Natural killer cell (primary cell): ENCODE measurements around the gene EFCAB8. TPM values are rescaled to one million over a fixed set of nuclear protein-coding genes. Genes with fewer than 3 reads are reported as not detected.
"Not testable (repeated sequence)": the region's sequence is repeated elsewhere in the genome, so short reads cannot be mapped to it uniquely, and the experiment has no call there.

ENCODE experiments used
- ATAC-seq, 3 donors: fragments of 150-1000 bp in 2 of 3; fragments of 200-7000 bp in 1 of 3; cut with Tn5 transposase; 1 replicate in 1 of 3; 2 replicates in 2 of 3; pipeline ENCODE4 v1.10.0; 2021; ENCODE audit warnings: mild to moderate bottlenecking in 2 of 3, moderate library complexity in 2 of 3
- DNase-seq, 2 donors: peaks; one replicate each; pipeline versions ENCODE4 v3.0.0 to v3.0.0-alpha.2; 2013 to 2021; ENCODE audit warnings: mixed read lengths in 1 of 2
- H3K27ac ChIP-seq: one replicate; pipeline ENCODE4 v1.5.1; 2013; ENCODE audit warnings: mild to moderate bottlenecking, low read length
- H3K27me3 ChIP-seq: one replicate; pipeline ENCODE4 v1.6.1; 2013; ENCODE audit warnings: low read length; ENCODE audit not compliant: control insufficient read depth, insufficient read depth
- H3K36me3 ChIP-seq: one replicate; pipeline ENCODE4 v1.6.1; 2013; ENCODE audit warnings: low read length; ENCODE audit not compliant: control insufficient read depth, insufficient read depth
- H3K4me1 ChIP-seq: one replicate; pipeline ENCODE4 v1.6.1; 2013; ENCODE audit warnings: low read length; ENCODE audit not compliant: control insufficient read depth, insufficient read depth
- H3K4me3 ChIP-seq: one replicate; pipeline ENCODE4 v1.5.1; 2013; ENCODE audit warnings: low read length
- H3K9me3 ChIP-seq: one replicate; pipeline ENCODE4 v1.6.1; 2013; ENCODE audit warnings: low read length; ENCODE audit not compliant: control insufficient read depth, insufficient read depth
- H3K27ac Mint-ChIP-seq, 2 donors: one replicate each; pipeline ENCODE4 v1.8.0; 2022; ENCODE audit warnings: mild to moderate bottlenecking in 2 of 2, mixed read lengths in 2 of 2, moderate library complexity in 1 of 2
- H3K27me3 Mint-ChIP-seq, 2 donors: one replicate each; pipeline ENCODE4 v1.8.0; 2022; ENCODE audit warnings: low read depth in 2 of 2, mixed read lengths in 2 of 2
- H3K36me3 Mint-ChIP-seq: one replicate; pipeline ENCODE4 v1.8.0; 2022; ENCODE audit warnings: mixed read lengths
- H3K4me1 Mint-ChIP-seq, 2 donors: one replicate each; pipeline ENCODE4 v1.8.0; 2022; ENCODE audit warnings: mixed read lengths in 2 of 2
- H3K4me3 Mint-ChIP-seq: one replicate; pipeline ENCODE4 v1.8.0; 2022; ENCODE audit warnings: mild to moderate bottlenecking, moderate library complexity, mixed read lengths
- H3K9me3 Mint-ChIP-seq, 2 donors: one replicate each; pipeline ENCODE4 v1.8.0; 2022; ENCODE audit warnings: mixed read lengths in 2 of 2
- CTCF ChIP-seq: fragments of 200-600 bp; IDR thresholded peaks from one replicate; pipeline ENCODE4 v1.8.0; 2022; ENCODE audit warnings: antibody characterized with exemption
- WGBS: methylation state at CpG from one replicate; pipeline ENCODE4 v1.1.7; 2013; ENCODE audit warnings: missing lambda C conversion rate; ENCODE audit not compliant: insufficient coverage; 5-methylcytosine and 5-hydroxymethylcytosine counted together
- intact Hi-C: fragments of 100-400 bp; cut with micrococcal nuclease; formaldehyde crosslinking; loops from one replicate; pipeline ENCODE4 v1.14.2; 2022
- total RNA-seq, 4 donors: library from RNA; stranded (reverse); fragments of 120-200 nt in 1 of 4; gene quantifications; one replicate each; pipeline versions ENCODE4 v1.2.3 to v1.2.4, GENCODE V29; 2013 to 2022

The EFCAB8 gene
- total RNA-seq, 3 donors from 2014 or later (not counting 1 experiment from before 2014, with no cell fraction given): 1.2 to 2.9 (median 2.3) TPM

GRCh38 chr20:32858189-32858588, 534 bp upstream of the EFCAB8 start:
- no peak for ATAC-seq
- H3K36me3 Mint-ChIP-seq: no peaks in the 10 kb centered on the region
- no peak for TF ChIP-seq CTCF
- Histone ChIP-seq H3K9me3 (no peaks in the 10 kb centered on the region), H3K36me3 (peaks cover 9% of the 10 kb centered on the region), H3K27me3 (no peaks in the 10 kb centered on the region), H3K4me1 (peaks cover 10% of the 10 kb centered on the region), H3K27ac (no peak overlapping the region), H3K4me3 (no peak overlapping the region)
- no peak for DNase-seq
- intact Hi-C loops: no loop called here
- no peak overlapping the region for H3K4me3 Mint-ChIP-seq
- H3K27ac Mint-ChIP-seq: peak overlapping the region; percentile 45 to 63
- H3K9me3 Mint-ChIP-seq: no peaks in the 10 kb centered on the region
- H3K4me1 Mint-ChIP-seq: peaks cover 24 to 27% of the 10 kb centered on the region in 2 donors
- 80% methylated on average over 2 of the region's 2 CpGs for WGBS
- H3K27me3 Mint-ChIP-seq: no peaks in the 10 kb centered on the region

- Histone ChIP-seq H3K27me3 (no peaks in the 10 kb centered on the region), H3K4me3 (no peak overlapping the region), H3K9me3 (no peaks in the 10 kb centered on the region), H3K4me1 (peaks cover 4% of the 10 kb centered on the region), H3K36me3 (peaks cover 2% of the 10 kb centered on the region), H3K27ac (no peak overlapping the region)
- Mint-ChIP-seq H3K27ac (peak overlapping the region in 1 of 2 donors; percentile 13), H3K4me3 (no peak overlapping the region), H3K4me1 (peaks cover 10 to 12% of the 10 kb centered on the region in 2 donors), H3K9me3 (no peaks in the 10 kb centered on the region), H3K36me3 (no peaks in the 10 kb centered on the region), H3K27me3 (no peaks in the 10 kb centered on the region)
- DNase-seq (no peak), ATAC-seq (no peak)
- intact Hi-C loops: no loop called here
- WGBS: 88% methylated on average over 6 of the region's 7 CpGs
- TF ChIP-seq CTCF: no peak
These were observed 2.7 kb downstream of the EFCAB8 start for GRCh38 chr20:32861446-32861845.

GRCh38 chr20:32869562-32869961, 10.8 kb downstream of the EFCAB8 start:
- no peak for ATAC-seq
- DNase-seq: no peak
- Mint-ChIP-seq H3K36me3 (no peaks in the 10 kb centered on the region), H3K4me1 (no peaks in the 10 kb centered on the region), H3K27me3 (no peaks in the 10 kb centered on the region), H3K27ac (no peak overlapping the region), H3K9me3 (no peaks in the 10 kb centered on the region), H3K4me3 (no peak overlapping the region)
- 80% methylated on average over 1 of the region's 2 CpGs for WGBS
- intact Hi-C loops: no loop called here
- Histone ChIP-seq H3K27ac (no peak overlapping the region), H3K9me3 (no peaks in the 10 kb centered on the region), H3K27me3 (no peaks in the 10 kb centered on the region), H3K4me1 (no peaks in the 10 kb centered on the region), H3K36me3 (no peaks in the 10 kb centered on the region), H3K4me3 (no peak overlapping the region)
- no peak for TF ChIP-seq CTCF

- ATAC-seq, H3K9me3 Mint-ChIP-seq, H3K36me3 Mint-ChIP-seq: not testable (repeated sequence)
These were observed 11.8 kb downstream of the EFCAB8 start for GRCh38 chr20:32870526-32870925.

More at GRCh38 chr20:32870526-32870925, 11.8 kb downstream of the EFCAB8 start:
- H3K4me3 Mint-ChIP-seq, H3K4me3 ChIP-seq, H3K27ac ChIP-seq, H3K27me3 Mint-ChIP-seq, H3K4me1 Mint-ChIP-seq, DNase-seq, H3K27ac Mint-ChIP-seq, intact Hi-C loops, H3K27me3 ChIP-seq, H3K36me3 ChIP-seq, H3K4me1 ChIP-seq, H3K9me3 ChIP-seq: not testable (repeated sequence)
- 94% methylated on average over 2 of the region's 3 CpGs for WGBS
